SK-N-SH treated with all-trans-retinoic acid at 6 μM for 48 hours (cell line): Measurements from ENCODE around the gene ZMIZ1.

Experiments used
- ATAC-seq: fragments of 200-7000 bp; cut with Tn5 transposase; 3 replicates; pipeline ENCODE4 v1.9.1; 2020; ENCODE audit warnings: mild to moderate bottlenecking, moderate library complexity
- ARNTL ChIP-seq: fragments of 450-650 bp; formaldehyde crosslinking; IDR thresholded peaks from 2 replicates; pipeline ENCODE4 v1.5.0; 2020; ENCODE audit warnings: low read depth, mild to moderate bottlenecking, moderate library complexity, borderline replicate concordance
- BACH2 ChIP-seq: fragments of 250-450 bp; sonication (Bioruptor Pico); IDR thresholded peaks from 2 replicates; pipeline ENCODE4 v1.9.0; 2021; ENCODE audit warnings: mild to moderate bottlenecking, borderline replicate concordance
- CSDC2 ChIP-seq: fragments of 250-450 bp; sonication (Bioruptor Pico); IDR thresholded peaks from 2 replicates; pipeline ENCODE4 v1.5.0; 2020; ENCODE audit warnings: mild to moderate bottlenecking, moderate library complexity
- ESRRG ChIP-seq: fragments of 250-450 bp; sonication (Bioruptor Pico); IDR thresholded peaks from 2 replicates; pipeline ENCODE4 v1.6.1; 2021; ENCODE audit warnings: mild to moderate bottlenecking
- GLIS3 ChIP-seq: fragments of 250-450 bp; sonication (Bioruptor Pico); IDR thresholded peaks from 2 replicates; pipeline ENCODE4 v1.5.0; 2020; ENCODE audit warnings: mild to moderate bottlenecking, moderate library complexity
- ISL1 ChIP-seq: fragments of 250-450 bp; sonication (Bioruptor Pico); IDR thresholded peaks from 2 replicates; pipeline ENCODE4 v2.1.2; 2022; ENCODE audit warnings: mild to moderate bottlenecking, moderate library complexity
- OSR1 ChIP-seq: fragments of 250-450 bp; sonication (Bioruptor Pico); IDR thresholded peaks from 2 replicates; pipeline ENCODE4 v1.8.0; 2022; ENCODE audit warnings: moderate library complexity, mild to moderate bottlenecking, inconsistent platforms
- RARB ChIP-seq: fragments of 250-450 bp; sonication (Bioruptor Pico); IDR thresholded peaks from 2 replicates; pipeline ENCODE4 v1.8.0; 2021; ENCODE audit warnings: mild to moderate bottlenecking, moderate library complexity
- SNAI2 ChIP-seq: fragments of 250-450 bp; sonication (Bioruptor Pico); IDR thresholded peaks from 2 replicates; pipeline ENCODE4 v1.5.0; 2020; ENCODE audit warnings: mild to moderate bottlenecking, moderate library complexity
- TCF4 ChIP-seq: fragments of 250-450 bp; sonication (Bioruptor Pico); IDR thresholded peaks from 2 replicates; pipeline ENCODE4 v1.8.0; 2021; ENCODE audit warnings: mild to moderate bottlenecking, moderate library complexity, borderline replicate concordance
- TSHZ2 ChIP-seq: fragments of 250-450 bp; sonication (Bioruptor Pico); IDR thresholded peaks from 2 replicates; pipeline ENCODE4 v1.5.0; 2020; ENCODE audit warnings: mild to moderate bottlenecking, moderate library complexity
- ZFP3 ChIP-seq: fragments of 250-450 bp; sonication (Bioruptor Pico); IDR thresholded peaks from 2 replicates; pipeline ENCODE4 v1.5.0; 2020; ENCODE audit warnings: mild to moderate bottlenecking, moderate library complexity
- ZFP30 ChIP-seq: fragments of 450-650 bp; formaldehyde crosslinking; IDR thresholded peaks from 2 replicates; pipeline ENCODE4 v1.5.0; 2022; ENCODE audit warnings: mild to moderate bottlenecking, moderate library complexity
- ZNF565 ChIP-seq: fragments of 450-650 bp; formaldehyde crosslinking; conservative IDR thresholded peaks from 2 replicates; pipeline ENCODE4 v1.5.0; 2020; ENCODE audit warnings: low read depth, mild to moderate bottlenecking, moderate library complexity
- ZNF70 ChIP-seq: fragments of 450-650 bp; formaldehyde crosslinking; IDR thresholded peaks from 2 replicates; pipeline ENCODE4 v1.5.0; 2020; ENCODE audit warnings: mild to moderate bottlenecking, moderate library complexity
- ZNF8 ChIP-seq: fragments of 450-650 bp; formaldehyde crosslinking; IDR thresholded peaks from 2 replicates; pipeline ENCODE4 v1.5.0; 2020; ENCODE audit warnings: mild to moderate bottlenecking, moderate library complexity
- TF ChIP-seq, protein P1 (sequence below): fragments of 250-450 bp; sonication (Bioruptor Pico); IDR thresholded peaks from 2 replicates; pipeline ENCODE4 v1.5.1; 2020; ENCODE audit warnings: low read depth, mild to moderate bottlenecking, moderate library complexity
- TF ChIP-seq, protein P2 (sequence below): fragments of 250-450 bp; sonication (Bioruptor Pico); IDR thresholded peaks from 2 replicates; pipeline ENCODE4 v1.5.1; 2021; ENCODE audit warnings: mild to moderate bottlenecking, moderate library complexity
- TF ChIP-seq, protein P3 (sequence below): fragments of 250-450 bp; sonication (Bioruptor Pico); IDR thresholded peaks from 2 replicates; pipeline ENCODE4 v1.8.0; 2020; ENCODE audit warnings: mild to moderate bottlenecking, moderate library complexity, borderline replicate concordance

Gene ZMIZ1, protein sequence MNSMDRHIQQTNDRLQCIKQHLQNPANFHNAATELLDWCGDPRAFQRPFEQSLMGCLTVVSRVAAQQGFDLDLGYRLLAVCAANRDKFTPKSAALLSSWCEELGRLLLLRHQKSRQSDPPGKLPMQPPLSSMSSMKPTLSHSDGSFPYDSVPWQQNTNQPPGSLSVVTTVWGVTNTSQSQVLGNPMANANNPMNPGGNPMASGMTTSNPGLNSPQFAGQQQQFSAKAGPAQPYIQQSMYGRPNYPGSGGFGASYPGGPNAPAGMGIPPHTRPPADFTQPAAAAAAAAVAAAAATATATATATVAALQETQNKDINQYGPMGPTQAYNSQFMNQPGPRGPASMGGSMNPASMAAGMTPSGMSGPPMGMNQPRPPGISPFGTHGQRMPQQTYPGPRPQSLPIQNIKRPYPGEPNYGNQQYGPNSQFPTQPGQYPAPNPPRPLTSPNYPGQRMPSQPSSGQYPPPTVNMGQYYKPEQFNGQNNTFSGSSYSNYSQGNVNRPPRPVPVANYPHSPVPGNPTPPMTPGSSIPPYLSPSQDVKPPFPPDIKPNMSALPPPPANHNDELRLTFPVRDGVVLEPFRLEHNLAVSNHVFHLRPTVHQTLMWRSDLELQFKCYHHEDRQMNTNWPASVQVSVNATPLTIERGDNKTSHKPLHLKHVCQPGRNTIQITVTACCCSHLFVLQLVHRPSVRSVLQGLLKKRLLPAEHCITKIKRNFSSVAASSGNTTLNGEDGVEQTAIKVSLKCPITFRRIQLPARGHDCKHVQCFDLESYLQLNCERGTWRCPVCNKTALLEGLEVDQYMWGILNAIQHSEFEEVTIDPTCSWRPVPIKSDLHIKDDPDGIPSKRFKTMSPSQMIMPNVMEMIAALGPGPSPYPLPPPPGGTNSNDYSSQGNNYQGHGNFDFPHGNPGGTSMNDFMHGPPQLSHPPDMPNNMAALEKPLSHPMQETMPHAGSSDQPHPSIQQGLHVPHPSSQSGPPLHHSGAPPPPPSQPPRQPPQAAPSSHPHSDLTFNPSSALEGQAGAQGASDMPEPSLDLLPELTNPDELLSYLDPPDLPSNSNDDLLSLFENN

GRCh38 chr10:79068562-79069324 lies at the start of gene ZMIZ1:
ZMIZ1 (plus strand) TSS chr10:79068966; CDS start chr10:79201633, 132,667 bp downstream.
- peak; percentile 15 for ATAC-seq
- TF ChIP-seq ZFP3 (CRISPR knock-in tag), result no peak
- no peak for TF ChIP-seq BACH2 (CRISPR knock-in tag)
- TF ChIP-seq ZNF70 (CRISPR knock-in tag), result no peak
- TF ChIP-seq, protein P1, sequence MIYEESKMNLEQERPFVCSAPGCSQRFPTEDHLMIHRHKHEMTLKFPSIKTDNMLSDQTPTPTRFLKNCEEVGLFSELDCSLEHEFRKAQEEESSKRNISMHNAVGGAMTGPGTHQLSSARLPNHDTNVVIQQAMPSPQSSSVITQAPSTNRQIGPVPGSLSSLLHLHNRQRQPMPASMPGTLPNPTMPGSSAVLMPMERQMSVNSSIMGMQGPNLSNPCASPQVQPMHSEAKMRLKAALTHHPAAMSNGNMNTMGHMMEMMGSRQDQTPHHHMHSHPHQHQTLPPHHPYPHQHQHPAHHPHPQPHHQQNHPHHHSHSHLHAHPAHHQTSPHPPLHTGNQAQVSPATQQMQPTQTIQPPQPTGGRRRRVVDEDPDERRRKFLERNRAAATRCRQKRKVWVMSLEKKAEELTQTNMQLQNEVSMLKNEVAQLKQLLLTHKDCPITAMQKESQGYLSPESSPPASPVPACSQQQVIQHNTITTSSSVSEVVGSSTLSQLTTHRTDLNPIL, result no peak
- no peak for TF ChIP-seq SNAI2
- no peak for TF ChIP-seq ZNF8 (CRISPR knock-in tag)
- TF ChIP-seq OSR1, result no peak
- no peak for TF ChIP-seq TSHZ2
- TF ChIP-seq ISL1 (CRISPR knock-in tag), result no peak
- no peak for TF ChIP-seq ARNTL (CRISPR knock-in tag)
- TF ChIP-seq, protein P2, sequence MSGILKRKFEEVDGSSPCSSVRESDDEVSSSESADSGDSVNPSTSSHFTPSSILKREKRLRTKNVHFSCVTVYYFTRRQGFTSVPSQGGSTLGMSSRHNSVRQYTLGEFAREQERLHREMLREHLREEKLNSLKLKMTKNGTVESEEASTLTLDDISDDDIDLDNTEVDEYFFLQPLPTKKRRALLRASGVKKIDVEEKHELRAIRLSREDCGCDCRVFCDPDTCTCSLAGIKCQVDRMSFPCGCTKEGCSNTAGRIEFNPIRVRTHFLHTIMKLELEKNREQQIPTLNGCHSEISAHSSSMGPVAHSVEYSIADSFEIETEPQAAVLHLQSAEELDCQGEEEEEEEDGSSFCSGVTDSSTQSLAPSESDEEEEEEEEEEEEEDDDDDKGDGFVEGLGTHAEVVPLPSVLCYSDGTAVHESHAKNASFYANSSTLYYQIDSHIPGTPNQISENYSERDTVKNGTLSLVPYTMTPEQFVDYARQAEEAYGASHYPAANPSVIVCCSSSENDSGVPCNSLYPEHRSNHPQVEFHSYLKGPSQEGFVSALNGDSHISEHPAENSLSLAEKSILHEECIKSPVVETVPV (CRISPR knock-in tag), result no peak
- TF ChIP-seq TCF4 (CRISPR knock-in tag), result no peak
- no peak for TF ChIP-seq ZFP30 (CRISPR knock-in tag)
- no peak for TF ChIP-seq CSDC2
- no peak for TF ChIP-seq ZNF565 (CRISPR knock-in tag)
- TF ChIP-seq RARB (CRISPR knock-in tag), result no peak
- TF ChIP-seq, all 23 proteins: peak for 0

DNA sequence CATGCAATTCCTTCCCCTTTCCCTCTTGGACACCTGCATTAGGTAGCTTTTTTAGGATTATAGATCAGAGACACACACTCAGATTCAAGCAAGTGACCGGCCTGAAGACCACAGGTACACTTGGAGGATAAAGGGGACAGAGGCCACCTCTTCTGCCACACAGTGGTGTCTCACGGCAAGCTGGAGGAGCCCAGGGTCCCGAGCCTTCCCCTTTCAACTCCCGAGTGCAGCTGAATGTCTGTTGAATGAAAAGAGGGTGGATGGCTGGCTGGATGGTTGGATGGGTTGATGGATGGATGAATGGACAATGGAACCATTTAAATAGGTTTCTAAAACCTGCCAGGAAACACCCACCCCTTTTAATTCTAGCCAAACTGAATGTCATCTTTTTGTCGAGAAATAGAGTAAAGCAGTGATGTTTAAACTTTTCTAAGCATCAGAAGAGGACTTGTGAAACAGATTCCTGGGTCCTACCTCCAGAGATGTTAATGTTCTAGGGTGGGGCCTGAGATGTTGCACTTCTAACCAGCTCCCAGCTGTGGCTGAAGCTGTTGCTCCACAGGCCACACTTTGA lies 49.2 kb upstream of the ZMIZ1 start:
- no peak for ATAC-seq
- TF ChIP-seq GLIS3 (CRISPR knock-in tag) (no peak), ESRRG (no peak), ZNF8 (CRISPR knock-in tag) (no peak), CSDC2 (no peak), TSHZ2 (no peak), BACH2 (CRISPR knock-in tag) (no peak), OSR1 (no peak), ISL1 (CRISPR knock-in tag) (no peak), ZFP30 (CRISPR knock-in tag) (no peak), RARB (CRISPR knock-in tag) (no peak), ZNF565 (CRISPR knock-in tag) (no peak)
- TF ChIP-seq, protein P2 (CRISPR knock-in tag), result no peak
- TF ChIP-seq, protein P1, result no peak
- TF ChIP-seq, protein P3, sequence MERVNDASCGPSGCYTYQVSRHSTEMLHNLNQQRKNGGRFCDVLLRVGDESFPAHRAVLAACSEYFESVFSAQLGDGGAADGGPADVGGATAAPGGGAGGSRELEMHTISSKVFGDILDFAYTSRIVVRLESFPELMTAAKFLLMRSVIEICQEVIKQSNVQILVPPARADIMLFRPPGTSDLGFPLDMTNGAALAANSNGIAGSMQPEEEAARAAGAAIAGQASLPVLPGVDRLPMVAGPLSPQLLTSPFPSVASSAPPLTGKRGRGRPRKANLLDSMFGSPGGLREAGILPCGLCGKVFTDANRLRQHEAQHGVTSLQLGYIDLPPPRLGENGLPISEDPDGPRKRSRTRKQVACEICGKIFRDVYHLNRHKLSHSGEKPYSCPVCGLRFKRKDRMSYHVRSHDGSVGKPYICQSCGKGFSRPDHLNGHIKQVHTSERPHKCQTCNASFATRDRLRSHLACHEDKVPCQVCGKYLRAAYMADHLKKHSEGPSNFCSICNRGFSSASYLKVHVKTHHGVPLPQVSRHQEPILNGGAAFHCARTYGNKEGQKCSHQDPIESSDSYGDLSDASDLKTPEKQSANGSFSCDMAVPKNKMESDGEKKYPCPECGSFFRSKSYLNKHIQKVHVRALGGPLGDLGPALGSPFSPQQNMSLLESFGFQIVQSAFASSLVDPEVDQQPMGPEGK (CRISPR knock-in tag), result no peak
